OCI-LY3 (cell line): ENCODE data around the gene SSR4.

Source experiments
- H2AFZ ChIP-seq: fragments of 200-600, 300-600 bp; shearing (Covaris generic); 2 replicates; pipeline ENCODE4 v1.6.0; 2014; ENCODE audit warnings: antibody characterized with exemption, low read depth, low read length
- H3K27ac ChIP-seq: fragments of 200-600, 300-600 bp; sonication (generic); 2 replicates; pipeline ENCODE4 v1.5.1; 2014; ENCODE audit warnings: mild to moderate bottlenecking, low read length, moderate library complexity, mixed read lengths
- H3K27me3 ChIP-seq: fragments of 200-600, 300-600 bp; sonication (generic); 2 replicates; pipeline ENCODE4 v1.6.1; 2014; ENCODE audit warnings: low read depth, low read length, mixed read lengths
- H3K36me3 ChIP-seq: fragments of 200-600, 300-600 bp; sonication (generic); replicated peaks from 2 replicates; pipeline ENCODE3; 2014; ENCODE audit warnings: low read depth, low read length, mixed read lengths
- H3K4me1 ChIP-seq: fragments of 300-600, 200-600 bp; sonication (generic); 2 replicates; pipeline ENCODE4 v1.6.1; 2014; ENCODE audit warnings: low read length, mixed read lengths
- H3K4me2 ChIP-seq: fragments of 200-600, 300-600 bp; sonication (generic); 2 replicates; pipeline ENCODE4 v1.6.1; 2014; ENCODE audit warnings: low read length, mixed read lengths
- H3K4me3 ChIP-seq: fragments of 300-600, 200-600 bp; sonication (generic); 2 replicates; pipeline ENCODE4 v1.5.1; 2014; ENCODE audit warnings: antibody characterized with exemption, mild to moderate bottlenecking, low read length, moderate library complexity
- H3K79me2 ChIP-seq: fragments of 300-600, 200-600 bp; shearing (Covaris generic); 2 replicates; pipeline ENCODE4 v1.6.1; 2014; ENCODE audit warnings: mild to moderate bottlenecking, low read length, mixed read lengths
- H3K9ac ChIP-seq: fragments of 300-600, 200-600 bp; shearing (Covaris generic); 2 replicates; pipeline ENCODE4 v1.6.0; 2014; ENCODE audit warnings: mild to moderate bottlenecking, low read length, moderate library complexity
- H3K9me3 ChIP-seq: fragments of 200-600, 300-600 bp; shearing (Covaris generic); 2 replicates; pipeline ENCODE4 v1.6.1; 2014; ENCODE audit warnings: low read length, mixed read lengths; ENCODE audit not compliant: insufficient read depth
- H4K20me1 ChIP-seq: fragments of 200-600, 300-600 bp; sonication (generic); 2 replicates; pipeline ENCODE4 v1.6.1; 2016; ENCODE audit warnings: low read length, mixed read lengths; ENCODE audit not compliant: insufficient read depth
- CTCF ChIP-seq: fragments of 200-600, 300-600 bp; sonication (generic); IDR thresholded peaks from 2 replicates; pipeline ENCODE4 v1.5.1; 2014; ENCODE audit warnings: antibody characterized with exemption, low read length, low read depth
- EZH2phosphoT487 ChIP-seq: fragments of 200-600 bp; shearing (Covaris generic); IDR thresholded peaks from 2 replicates; pipeline ENCODE4 v1.6.1; 2018; ENCODE audit warnings: antibody characterized with exemption, mixed run types, low read depth

SSR4 gene

GRCh38 chrX:153750127-153750774 lies 44.2 kb upstream of the SSR4 start:
- Histone ChIP-seq H3K36me3 (no peaks in the 10 kb centered on the region), H3K4me2 (no peak overlapping the region), H2AFZ (no peak overlapping the region), H3K4me1 (no peaks in the 10 kb centered on the region), H3K27ac (no peak overlapping the region), H3K4me3 (no peak overlapping the region), H3K9me3 (no peaks in the 10 kb centered on the region), H3K79me2 (no peaks in the 10 kb centered on the region), H3K9ac (no peak overlapping the region), H3K27me3 (peaks cover 8% of the 10 kb centered on the region), H4K20me1 (no peaks in the 10 kb centered on the region)
- no peak for TF ChIP-seq EZH2phosphoT487
- TF ChIP-seq CTCF: no peak

- Histone ChIP-seq H3K9me3 (no peaks in the 10 kb centered on the region), H3K9ac (no peak overlapping the region), H3K79me2 (no peaks in the 10 kb centered on the region), H3K36me3 (no peaks in the 10 kb centered on the region), H2AFZ (no peak overlapping the region), H3K4me3 (no peak overlapping the region), H3K4me1 (no peaks in the 10 kb centered on the region), H3K4me2 (no peak overlapping the region), H3K27ac (no peak overlapping the region), H3K27me3 (peaks cover 12% of the 10 kb centered on the region), H4K20me1 (no peaks in the 10 kb centered on the region)
- TF ChIP-seq EZH2phosphoT487: no peak
- TF ChIP-seq CTCF: no peak
Measured at GRCh38 chrX:153755136-153755535, 39.3 kb upstream of the SSR4 start.

GRCh38 chrX:153761863-153762262 lies 32.6 kb upstream of the SSR4 start:
- Histone ChIP-seq H3K27ac (no peak overlapping the region), H3K36me3 (no peaks in the 10 kb centered on the region), H3K4me3 (no peak overlapping the region), H3K9me3 (no peaks in the 10 kb centered on the region), H3K27me3 (no peaks in the 10 kb centered on the region), H4K20me1 (no peaks in the 10 kb centered on the region), H2AFZ (no peak overlapping the region), H3K9ac (no peak overlapping the region), H3K4me1 (peaks cover 13% of the 10 kb centered on the region; the same call in 1 of the 2 replicates), H3K4me2 (no peak overlapping the region), H3K79me2 (no peaks in the 10 kb centered on the region)
- TF ChIP-seq CTCF (no peak), EZH2phosphoT487 (no peak)

- no peaks in the 10 kb centered on the region for H3K9me3 ChIP-seq
- H4K20me1 ChIP-seq: no peaks in the 10 kb centered on the region
- H3K4me3 ChIP-seq: no peak overlapping the region
- no peak overlapping the region for H3K4me2 ChIP-seq
- no peak overlapping the region for H3K27ac ChIP-seq
- peaks cover 13% of the 10 kb centered on the region; the same call in 1 of the 2 replicates for H3K4me1 ChIP-seq
- H3K79me2 ChIP-seq: no peaks in the 10 kb centered on the region
- no peaks in the 10 kb centered on the region for H3K36me3 ChIP-seq
- no peak overlapping the region for H2AFZ ChIP-seq
- H3K9ac ChIP-seq: no peak overlapping the region
- no peak for TF ChIP-seq CTCF
- TF ChIP-seq EZH2phosphoT487: no peak
- no peaks in the 10 kb centered on the region for H3K27me3 ChIP-seq
Measured at GRCh38 chrX:153762626-153763173, 31.8 kb upstream of the SSR4 start.
